Naive B cell (primary cell): ENCODE results near the gene C1QTNF2. TPM values are rescaled to one million over a fixed set of nuclear protein-coding genes. Genes with fewer than 3 reads are reported as not detected.
A peak's percentile ranks its signal among the peaks of the same experiment; 100 is the strongest.

Experiments
- ATAC-seq, 2 donors: fragments of 150-1000 bp; cut with Tn5 transposase; 2 replicates each; pipeline ENCODE4 v1.10.0; 2021; ENCODE audit warnings: low read depth in 2 of 2, mild to moderate bottlenecking in 2 of 2, moderate library complexity in 2 of 2
- DNase-seq: peaks from one replicate; pipeline ENCODE4 v3.0.0; 2022
- H3K27ac Mint-ChIP-seq, 6 donors: one replicate each; pipeline ENCODE4 v1.8.0; 2020 to 2022; ENCODE audit warnings: mild to moderate bottlenecking in 6 of 6, mixed read lengths in 6 of 6, moderate library complexity in 5 of 6, inconsistent platforms in 2 of 6
- H3K27me3 Mint-ChIP-seq, 3 donors: one replicate each; pipeline ENCODE4 v1.8.0; 2021 to 2022; ENCODE audit warnings: mixed read lengths in 3 of 3, mild to moderate bottlenecking in 1 of 3
- H3K36me3 Mint-ChIP-seq, 2 donors: one replicate each; pipeline ENCODE4 v1.8.0; 2020 to 2022; ENCODE audit warnings: mixed read lengths in 2 of 2, inconsistent platforms in 1 of 2, mild to moderate bottlenecking in 1 of 2
- H3K4me1 Mint-ChIP-seq, 3 donors: one replicate each; pipeline ENCODE4 v1.8.0; 2020 to 2022; ENCODE audit warnings: mixed read lengths in 3 of 3, inconsistent platforms in 1 of 3, mild to moderate bottlenecking in 1 of 3, moderate library complexity in 1 of 3
- H3K4me3 Mint-ChIP-seq, 8 donors: one replicate each; pipeline ENCODE4 v1.8.0; 2020 to 2022; ENCODE audit warnings: mild to moderate bottlenecking in 8 of 8, mixed read lengths in 8 of 8, moderate library complexity in 8 of 8, inconsistent platforms in 2 of 8
- H3K9me3 Mint-ChIP-seq, 7 donors: one replicate each; pipeline ENCODE4 v1.8.0; 2020 to 2022; ENCODE audit warnings: mixed read lengths in 7 of 7, mild to moderate bottlenecking in 5 of 7, inconsistent platforms in 2 of 7, moderate library complexity in 1 of 7
- polyA plus RNA-seq, 6 donors: library from polyadenylated mRNA; unstranded; fragments of 300-500 nt; fragmentation: Illumina TruSeq; gene quantifications; one replicate each; pipeline ENCODE4 v1.2.3, GENCODE V29; 2021; ENCODE audit warnings: low read depth in 6 of 6

The C1QTNF2 gene
- polyA plus RNA-seq, 6 donors from 2014 or later = not detected

DNA sequence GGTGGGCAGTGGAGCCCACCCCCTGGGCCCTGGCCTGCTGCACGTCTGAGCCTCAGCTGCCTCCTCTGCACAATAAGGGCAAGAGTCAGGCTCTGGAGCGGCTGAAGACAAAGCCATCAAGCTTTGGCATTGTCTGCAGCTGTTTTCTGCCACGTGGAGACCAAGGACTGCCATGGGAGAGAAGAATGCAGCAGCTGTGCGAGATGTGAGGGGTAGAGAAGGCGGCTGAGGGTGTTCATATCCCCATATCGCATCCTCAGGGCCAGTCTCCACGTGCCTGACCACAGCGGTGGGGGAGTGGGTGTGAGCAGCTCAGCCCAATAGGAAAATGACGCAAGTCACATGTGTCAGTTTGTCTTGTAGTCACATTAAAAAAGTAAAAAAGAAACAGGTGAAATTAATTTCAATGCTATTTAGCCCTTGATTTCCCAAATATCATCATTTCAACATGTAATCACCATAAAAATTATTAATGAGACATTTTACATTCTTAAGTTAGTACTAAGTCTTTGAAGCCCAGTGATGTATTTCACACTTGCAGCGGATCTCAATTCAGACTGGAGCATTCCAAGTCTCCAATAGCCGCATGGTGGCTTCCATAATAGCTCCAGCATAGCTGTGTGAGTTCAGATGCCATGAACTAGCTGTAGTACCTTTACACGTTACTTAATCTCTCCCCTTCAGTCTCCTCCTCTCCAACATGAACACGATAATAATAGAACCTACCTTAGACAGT lies 6.6 kb downstream of the C1QTNF2 start:
- DNase-seq (no peak), ATAC-seq (no peak)
- no peak overlapping the region for H3K27ac Mint-ChIP-seq
- H3K27me3 Mint-ChIP-seq = peaks cover 20 to 33% (median 23%) of the 10 kb centered on the region in 3 donors
- H3K36me3 Mint-ChIP-seq = no peaks in the 10 kb centered on the region
- H3K4me1 Mint-ChIP-seq = no peaks in the 10 kb centered on the region
- no peaks in the 10 kb centered on the region for H3K9me3 Mint-ChIP-seq
- H3K4me3 Mint-ChIP-seq = no peak overlapping the region

DNA sequence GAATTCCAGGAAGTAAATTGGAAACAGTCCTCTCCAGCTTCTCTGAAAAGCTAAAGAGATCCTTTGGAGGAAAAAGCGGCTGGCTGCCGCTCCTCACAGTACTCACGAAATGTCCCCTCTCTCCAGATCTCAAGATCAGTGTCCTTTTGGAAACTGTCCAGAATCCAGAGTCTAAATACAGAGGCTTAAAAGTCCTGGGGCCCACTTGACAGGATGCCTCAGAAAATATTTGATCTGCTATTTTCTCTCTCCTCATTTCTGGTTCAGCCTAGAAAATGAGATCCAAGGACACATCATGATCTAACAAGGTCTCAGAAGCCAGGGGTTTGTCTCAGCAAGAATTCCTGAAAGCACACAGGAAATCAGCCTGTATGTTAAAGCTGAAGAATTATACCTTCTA lies 7.2 kb downstream of the C1QTNF2 start:
- peaks cover 15 to 27% (median 17%) of the 10 kb centered on the region in 3 donors for H3K27me3 Mint-ChIP-seq

DNA sequence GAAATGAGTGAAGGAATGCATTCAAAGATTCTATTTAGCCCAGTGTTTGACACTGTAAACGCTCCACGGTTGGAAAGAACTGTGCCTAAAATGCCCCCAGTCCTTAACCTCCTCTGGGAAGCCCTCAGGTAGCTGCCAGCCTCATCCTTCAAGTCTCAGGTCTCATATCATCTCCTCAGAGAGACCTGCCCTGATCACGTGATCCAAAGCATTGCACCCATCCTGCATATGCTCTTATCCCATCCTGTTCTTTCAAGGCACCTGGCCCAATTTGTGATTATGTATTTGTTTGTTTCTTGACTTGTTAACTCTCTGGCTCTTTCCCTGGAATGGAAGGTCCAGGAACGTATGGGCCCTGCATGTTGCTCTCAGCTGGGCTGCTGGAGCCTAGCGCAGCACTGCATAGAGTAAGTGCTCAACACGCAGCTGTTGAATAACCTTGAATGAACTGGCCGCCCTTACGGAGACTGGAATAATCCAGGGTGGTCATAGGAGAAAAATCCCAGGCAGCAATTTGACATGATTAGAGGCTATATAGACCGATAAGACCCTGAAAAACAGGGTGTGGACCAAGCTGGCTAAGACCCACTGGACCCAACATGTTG lies 8.7 kb downstream of the C1QTNF2 start:
- Mint-ChIP-seq H3K4me1 (no peaks in the 10 kb centered on the region), H3K36me3 (no peaks in the 10 kb centered on the region), H3K4me3 (no peak overlapping the region), H3K27ac (no peak overlapping the region), H3K9me3 (no peaks in the 10 kb centered on the region), H3K27me3 (peaks cover 4 to 22% (median 5%) of the 10 kb centered on the region in 3 donors)
- DNase-seq (no peak), ATAC-seq (no peak)

More for the DNA sequence above, 7.2 kb downstream of the C1QTNF2 start:
- ATAC-seq (no peak), DNase-seq (no peak)
- Mint-ChIP-seq H3K4me1 (no peaks in the 10 kb centered on the region), H3K9me3 (no peaks in the 10 kb centered on the region), H3K4me3 (no peak overlapping the region), H3K36me3 (no peaks in the 10 kb centered on the region), H3K27ac (no peak overlapping the region)

DNA sequence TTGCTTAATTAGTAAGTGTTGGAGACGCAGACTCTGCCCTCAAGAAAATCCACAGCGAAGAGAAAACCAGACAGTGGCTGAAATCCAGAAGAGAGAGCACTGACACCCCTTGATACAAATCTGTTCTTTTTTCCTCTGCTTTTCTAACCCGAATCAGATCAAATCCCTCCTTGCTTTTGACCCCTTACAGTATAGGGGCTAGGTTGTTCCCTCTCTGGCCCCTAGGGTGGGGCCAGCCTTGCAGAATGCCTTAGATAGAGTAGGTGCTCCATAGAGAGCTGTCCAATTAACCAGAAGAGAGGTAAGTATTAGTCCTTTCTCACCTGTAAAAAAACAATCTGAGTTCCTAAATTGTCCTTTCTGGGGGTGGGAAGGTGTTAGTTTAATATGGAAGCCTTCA lies 10.1 kb downstream of the C1QTNF2 start:
- no peaks in the 10 kb centered on the region for H3K36me3 Mint-ChIP-seq
- no peak overlapping the region for H3K4me3 Mint-ChIP-seq
- H3K27ac Mint-ChIP-seq = no peak overlapping the region

DNA sequence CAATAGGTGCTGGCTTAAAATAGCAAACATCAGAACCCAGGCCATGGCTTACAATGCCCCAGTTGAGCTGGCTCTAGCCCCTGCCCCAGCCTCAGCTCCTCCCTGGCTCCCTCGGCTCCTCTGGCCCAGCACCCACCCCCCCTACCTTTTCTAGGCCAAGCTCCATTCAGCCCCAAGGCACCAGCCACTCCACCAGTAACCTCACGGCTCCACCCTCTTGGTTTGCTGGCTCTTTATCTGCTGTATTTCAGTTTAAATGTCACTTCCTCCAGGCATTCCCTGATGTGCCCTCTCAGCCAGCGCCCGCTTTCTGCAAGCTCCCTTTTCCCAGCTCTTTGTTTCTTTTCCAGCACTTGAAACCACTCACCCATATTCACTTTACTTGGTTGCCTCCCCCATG lies 10.6 kb downstream of the C1QTNF2 start:
- Mint-ChIP-seq H3K4me3 (no peak overlapping the region), H3K9me3 (no peaks in the 10 kb centered on the region), H3K36me3 (no peaks in the 10 kb centered on the region), H3K27me3 (peaks cover 4 to 18% (median 5%) of the 10 kb centered on the region in 3 donors), H3K4me1 (no peaks in the 10 kb centered on the region), H3K27ac (no peak overlapping the region)
- DNase-seq (no peak), ATAC-seq (no peak)

More for the DNA sequence above, 10.1 kb downstream of the C1QTNF2 start:
- Mint-ChIP-seq H3K9me3 (no peaks in the 10 kb centered on the region), H3K4me1 (no peaks in the 10 kb centered on the region), H3K27me3 (peaks cover 4 to 22% (median 5%) of the 10 kb centered on the region in 3 donors)
- DNase-seq (no peak), ATAC-seq (no peak)

DNA sequence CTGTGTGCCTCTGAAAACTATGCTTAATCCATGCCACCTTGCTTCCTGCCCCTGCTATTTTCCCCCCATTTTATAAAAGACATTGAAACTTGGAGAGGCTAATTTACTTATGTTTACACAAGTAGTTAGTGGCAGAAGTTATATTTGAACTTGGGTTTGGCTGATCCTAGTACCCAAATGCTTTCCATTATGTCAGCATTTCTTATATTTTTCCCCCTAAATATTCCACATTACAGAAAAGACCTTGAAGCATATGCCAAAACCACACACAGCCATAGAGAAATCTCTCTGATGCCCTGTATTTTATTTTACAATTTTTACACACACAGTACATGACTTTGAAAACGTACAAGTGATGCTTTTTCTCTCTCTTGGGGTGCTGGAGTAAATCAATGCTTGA lies 11.2 kb downstream of the C1QTNF2 start:
- DNase-seq = no peak
- Mint-ChIP-seq H3K4me3 (no peak overlapping the region), H3K9me3 (no peaks in the 10 kb centered on the region), H3K36me3 (no peaks in the 10 kb centered on the region), H3K4me1 (no peaks in the 10 kb centered on the region), H3K27me3 (peaks cover 4 to 15% (median 5%) of the 10 kb centered on the region in 3 donors), H3K27ac (no peak overlapping the region)
- ATAC-seq = no peak

DNA sequence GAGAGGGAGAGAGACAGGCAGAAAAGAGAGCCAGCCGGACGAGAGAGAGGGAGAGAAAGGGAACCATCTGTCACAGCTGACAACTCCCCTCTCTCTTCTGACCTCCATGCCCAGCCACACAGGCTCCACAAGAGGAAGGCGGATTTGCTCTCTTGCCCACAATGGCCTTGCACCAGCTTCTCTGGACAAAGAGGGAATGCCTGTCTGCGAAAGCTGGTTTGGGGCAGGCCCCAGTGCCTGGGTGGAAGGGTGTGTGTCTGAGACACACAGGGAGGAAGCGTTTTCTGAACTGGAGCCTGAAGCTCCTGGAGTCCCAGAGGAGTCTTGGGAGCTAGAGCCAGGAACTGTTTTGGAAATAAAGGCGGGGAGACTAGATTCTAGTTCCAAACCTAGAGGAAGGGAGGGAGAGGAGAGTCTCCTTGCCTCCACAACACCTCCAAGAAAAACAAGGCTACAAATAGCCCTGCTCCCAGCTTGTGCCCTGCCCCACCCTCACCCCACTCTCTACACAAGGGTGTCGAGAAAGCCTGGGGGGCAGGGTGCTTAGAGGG lies 12.5 kb downstream of the C1QTNF2 start:
- Mint-ChIP-seq H3K36me3 (no peaks in the 10 kb centered on the region), H3K27ac (no peak overlapping the region), H3K4me3 (no peak overlapping the region), H3K27me3 (peaks cover 4 to 15% (median 5%) of the 10 kb centered on the region in 3 donors), H3K4me1 (no peaks in the 10 kb centered on the region), H3K9me3 (no peaks in the 10 kb centered on the region)
- no peak for ATAC-seq
- no peak for DNase-seq

DNA sequence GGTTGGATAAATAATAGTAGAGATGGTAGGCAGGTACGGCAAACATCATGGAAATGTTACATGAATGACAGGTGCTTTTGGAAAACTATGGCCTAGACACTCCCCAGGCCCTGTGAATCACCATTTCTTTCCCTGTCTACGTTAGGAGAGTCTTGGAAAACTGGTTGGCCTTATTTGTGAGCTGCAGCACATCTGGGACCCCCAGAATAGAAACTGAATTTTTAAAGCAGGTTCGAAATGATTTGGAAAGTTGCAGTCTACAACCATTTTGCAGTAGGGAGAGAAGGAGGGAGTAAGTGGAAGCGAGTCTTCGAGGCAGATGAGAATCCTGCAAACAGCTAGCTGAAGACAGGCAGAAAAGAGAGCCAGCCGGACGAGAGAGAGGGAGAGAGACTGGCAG lies 13.0 kb downstream of the C1QTNF2 start:
- Mint-ChIP-seq H3K4me3 (no peak overlapping the region), H3K36me3 (no peaks in the 10 kb centered on the region), H3K4me1 (no peaks in the 10 kb centered on the region), H3K27ac (no peak overlapping the region), H3K9me3 (no peaks in the 10 kb centered on the region), H3K27me3 (peaks cover 4 to 15% (median 5%) of the 10 kb centered on the region in 3 donors)
- DNase-seq = no peak
- no peak for ATAC-seq

DNA sequence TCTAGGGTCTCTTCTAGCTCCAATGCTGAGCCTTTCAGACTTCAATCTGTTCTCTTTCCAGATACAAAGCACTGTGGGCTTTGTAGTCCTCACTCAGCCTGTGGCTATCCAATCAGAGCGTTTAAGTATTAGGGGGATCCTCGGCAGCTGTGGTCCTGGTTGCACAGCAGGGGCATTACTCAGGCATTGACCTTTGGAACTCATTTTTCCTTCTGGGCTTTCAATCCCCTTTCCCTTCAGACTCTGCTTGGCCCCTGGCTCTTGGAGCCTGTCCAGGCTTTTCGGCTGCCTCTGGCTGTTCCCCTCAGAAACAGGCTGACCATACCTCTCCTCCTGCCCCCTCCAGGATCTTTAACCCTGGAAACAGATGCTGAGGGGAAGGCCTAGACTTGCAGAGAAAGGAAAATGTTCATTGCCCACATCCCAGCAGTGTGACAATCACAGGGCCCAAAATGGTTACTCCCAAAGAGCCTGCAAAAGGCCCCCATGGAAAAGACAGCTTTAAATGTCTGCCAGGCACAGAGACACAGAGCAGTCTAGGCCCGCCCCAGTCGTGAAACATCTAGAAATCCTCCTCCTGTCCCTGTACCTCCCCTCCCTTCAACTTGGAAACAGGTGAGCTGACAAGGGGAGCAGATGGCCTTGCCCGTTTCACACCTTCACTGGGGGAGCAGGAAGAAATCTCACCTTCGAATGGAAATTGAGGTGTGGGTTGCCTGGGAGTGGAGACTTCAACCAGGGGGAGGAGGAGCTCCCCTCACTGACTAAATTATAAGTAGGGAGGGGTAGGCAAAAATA lies 13.7 kb downstream of the C1QTNF2 start:
- Mint-ChIP-seq H3K27me3 (peaks cover 1 to 15% (median 4%) of the 10 kb centered on the region in 3 donors), H3K27ac (peak overlapping the region in 1 of 6 donors; percentile 21), H3K36me3 (no peaks in the 10 kb centered on the region), H3K9me3 (no peaks in the 10 kb centered on the region), H3K4me3 (no peak overlapping the region), H3K4me1 (no peaks in the 10 kb centered on the region)
- DNase-seq (no peak), ATAC-seq (no peak)

DNA sequence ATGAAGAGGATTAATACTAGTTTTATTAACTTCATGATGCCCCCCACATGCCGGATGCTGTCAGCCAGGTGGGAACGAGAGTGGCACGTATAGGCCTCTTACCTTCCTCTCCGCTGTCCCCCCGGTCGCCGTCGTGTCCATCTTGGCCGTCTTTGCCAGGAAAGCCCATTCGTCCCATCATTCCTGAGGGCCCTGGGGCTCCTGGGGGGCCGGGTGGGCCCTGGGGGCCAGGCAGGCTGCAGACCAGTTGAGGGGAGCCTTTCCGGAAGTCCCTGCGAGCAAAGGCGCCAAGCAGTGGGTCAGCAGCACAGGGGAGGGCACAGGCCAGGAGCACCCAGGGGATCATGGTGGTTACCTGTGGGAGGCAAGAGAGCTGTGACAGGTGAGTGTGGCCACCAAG lies 15.8 kb downstream of the C1QTNF2 start:
- Mint-ChIP-seq H3K36me3 (no peaks in the 10 kb centered on the region), H3K4me1 (no peaks in the 10 kb centered on the region), H3K9me3 (no peaks in the 10 kb centered on the region), H3K27ac (no peak overlapping the region), H3K4me3 (no peak overlapping the region), H3K27me3 (peaks cover 0 to 8% (median 4%) of the 10 kb centered on the region in 3 donors)
- ATAC-seq (no peak), DNase-seq (no peak)

DNA sequence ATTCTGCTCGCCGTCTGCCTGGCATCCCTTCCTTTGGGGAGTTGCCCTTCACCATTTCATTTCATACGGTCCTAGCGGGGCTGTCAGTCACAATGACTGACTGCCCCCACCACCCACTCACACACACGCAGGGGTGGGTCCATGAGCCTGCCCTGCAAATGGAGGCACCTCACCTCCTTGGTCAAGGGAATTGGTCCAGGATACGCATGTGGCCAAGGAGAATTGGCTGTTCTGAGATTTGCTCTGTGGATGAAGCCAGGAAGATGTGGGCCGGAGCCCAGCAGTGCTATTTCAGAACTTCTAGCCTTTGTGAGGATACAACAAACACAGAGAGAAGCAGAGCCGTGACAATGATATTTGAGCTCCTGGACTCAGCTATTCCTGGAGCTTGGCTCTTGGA lies 17.0 kb downstream of the C1QTNF2 start:
- H3K27me3 Mint-ChIP-seq = peaks cover 0 to 8% (median 0%) of the 10 kb centered on the region in 3 donors
- no peak for ATAC-seq
- no peaks in the 10 kb centered on the region for H3K36me3 Mint-ChIP-seq

DNA sequence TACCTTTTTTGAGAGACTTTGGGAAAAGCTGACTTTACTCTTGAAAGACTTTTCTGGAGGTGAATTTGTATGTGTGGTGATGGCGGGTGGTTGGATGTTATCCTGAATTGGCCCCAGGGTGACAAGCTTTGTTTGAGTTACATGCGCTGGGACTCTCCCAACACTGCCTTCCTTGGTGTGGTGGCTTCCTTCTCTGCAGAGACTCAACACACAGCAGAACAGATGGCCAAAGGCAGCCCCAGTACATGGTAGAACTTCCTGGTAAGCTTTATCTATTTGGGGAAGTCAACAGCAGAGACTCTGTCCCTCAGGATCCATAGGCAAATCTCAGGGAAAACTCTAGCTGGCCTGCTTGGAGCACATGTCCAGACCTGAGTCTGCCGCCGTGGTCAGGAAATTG lies 18.1 kb downstream of the C1QTNF2 start:
- Mint-ChIP-seq H3K27ac (no peak overlapping the region), H3K4me3 (no peak overlapping the region)

More for the DNA sequence above, 17.0 kb downstream of the C1QTNF2 start:
- Mint-ChIP-seq H3K9me3 (no peaks in the 10 kb centered on the region), H3K4me1 (no peaks in the 10 kb centered on the region), H3K27ac (no peak overlapping the region), H3K4me3 (no peak overlapping the region)
- no peak for DNase-seq

DNA sequence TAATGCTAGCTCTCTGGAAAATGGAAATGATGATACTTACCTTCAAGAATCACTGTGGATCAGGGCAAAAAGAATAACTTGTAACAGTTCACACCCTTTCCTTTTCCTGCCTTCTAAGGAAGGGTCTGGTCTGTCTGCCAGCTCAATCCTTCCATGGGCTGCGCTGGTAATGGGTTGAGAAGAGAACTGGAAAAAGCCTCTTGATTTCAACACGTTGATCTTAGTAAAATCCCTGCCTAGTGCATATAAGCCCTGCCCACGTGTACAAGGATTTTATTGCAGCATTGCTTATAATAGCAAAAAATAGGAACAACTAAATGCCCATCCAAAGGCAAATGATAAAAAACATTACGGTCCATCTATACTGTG lies 20.5 kb downstream of the C1QTNF2 start:
- Mint-ChIP-seq H3K4me3 (no peak overlapping the region), H3K36me3 (no peaks in the 10 kb centered on the region), H3K27ac (no peak overlapping the region), H3K9me3 (no peaks in the 10 kb centered on the region), H3K4me1 (no peaks in the 10 kb centered on the region), H3K27me3 (no peaks in the 10 kb centered on the region)
- DNase-seq (no peak), ATAC-seq (no peak)

More for the DNA sequence above, 18.1 kb downstream of the C1QTNF2 start:
- H3K9me3 Mint-ChIP-seq = no peaks in the 10 kb centered on the region
- DNase-seq (no peak), ATAC-seq (no peak)
- H3K4me1 Mint-ChIP-seq = no peaks in the 10 kb centered on the region
- H3K36me3 Mint-ChIP-seq = no peaks in the 10 kb centered on the region
- peaks cover 0 to 3% (median 0%) of the 10 kb centered on the region in 3 donors for H3K27me3 Mint-ChIP-seq
